HEK293 (cell line): ENCODE data around the gene IER2.

Experiments used
- BCL11B ChIP-seq: fragments of 450-650 bp; formaldehyde crosslinking; IDR thresholded peaks from 2 replicates; pipeline ENCODE4 v1.5.1; 2016; ENCODE audit warnings: low read depth, missing biosample characterization, missing genetic modification characterization
- KLF10 ChIP-seq: fragments of 450-650 bp; IDR thresholded peaks from 2 replicates; pipeline ENCODE4 v1.5.1; 2018; ENCODE audit warnings: missing biosample characterization, mild to moderate bottlenecking, missing genetic modification characterization
- MEIS1 ChIP-seq: sonication (generic); formaldehyde crosslinking; IDR thresholded peaks from 2 replicates; pipeline ENCODE4 v1.8.1; 2022; ENCODE audit warnings: missing genetic modification reagents, mild to moderate bottlenecking, borderline replicate concordance
- MZF1 ChIP-seq: fragments of 450-650 bp; formaldehyde crosslinking; IDR thresholded peaks from 2 replicates; pipeline ENCODE4 v1.5.1; 2017; ENCODE audit warnings: missing biosample characterization, missing genetic modification characterization, borderline replicate concordance
- PRDM6 ChIP-seq: fragments of 450-650 bp; formaldehyde crosslinking; IDR thresholded peaks from 2 replicates; pipeline ENCODE4 v1.5.1; 2017; ENCODE audit warnings: missing biosample characterization, missing genetic modification characterization
- REPIN1 ChIP-seq: fragments of 450-650 bp; formaldehyde crosslinking; IDR thresholded peaks from 2 replicates; pipeline ENCODE4 v1.5.1; 2017; ENCODE audit warnings: missing biosample characterization, missing genetic modification characterization, low read depth
- SALL2 ChIP-seq: fragments of 450-650 bp; formaldehyde crosslinking; IDR thresholded peaks from 2 replicates; pipeline ENCODE4 v1.5.0; 2017; ENCODE audit warnings: missing biosample characterization, mild to moderate bottlenecking, missing genetic modification characterization, borderline replicate concordance
- SP7 ChIP-seq: fragments of 450-650 bp; formaldehyde crosslinking; IDR thresholded peaks from 2 replicates; pipeline ENCODE4 v1.5.1; 2016; ENCODE audit warnings: missing biosample characterization, missing genetic modification characterization
- ZBTB21 ChIP-seq: fragments of 450-650 bp; formaldehyde crosslinking; IDR thresholded peaks from 2 replicates; pipeline ENCODE4 v1.5.1; 2017; ENCODE audit warnings: missing biosample characterization, missing genetic modification characterization
- ZBTB48 ChIP-seq: fragments of 450-650 bp; formaldehyde crosslinking; IDR thresholded peaks from 2 replicates; pipeline ENCODE4 v1.5.1; 2016; ENCODE audit warnings: missing biosample characterization, missing genetic modification characterization
- ZFP3 ChIP-seq: fragments of 450-650 bp; formaldehyde crosslinking; IDR thresholded peaks from 2 replicates; pipeline ENCODE4 v1.5.1; 2016; ENCODE audit warnings: low read depth, missing biosample characterization, missing genetic modification characterization
- ZNF112 ChIP-seq: fragments of 450-650 bp; formaldehyde crosslinking; IDR thresholded peaks from 2 replicates; pipeline ENCODE4 v1.5.0; 2017; ENCODE audit warnings: missing biosample characterization, missing genetic modification characterization
- ZNF132 ChIP-seq: fragments of 450-650 bp; formaldehyde crosslinking; IDR thresholded peaks from 2 replicates; pipeline ENCODE4 v1.5.1; 2017; ENCODE audit warnings: missing biosample characterization, missing genetic modification characterization, borderline replicate concordance
- ZNF146 ChIP-seq: fragments of 450-650 bp; formaldehyde crosslinking; IDR thresholded peaks from 2 replicates; pipeline ENCODE4 v1.5.1; 2016; ENCODE audit warnings: missing biosample characterization, missing genetic modification characterization
- ZNF175 ChIP-seq: fragments of 450-650 bp; formaldehyde crosslinking; IDR thresholded peaks from 2 replicates; pipeline ENCODE4 v1.5.1; 2016; ENCODE audit warnings: missing biosample characterization, missing genetic modification characterization
- ZNF221 ChIP-seq: fragments of 450-650 bp; formaldehyde crosslinking; IDR thresholded peaks from 2 replicates; pipeline ENCODE4 v1.5.1; 2017; ENCODE audit warnings: missing biosample characterization, missing genetic modification characterization, borderline replicate concordance
- ZNF266 ChIP-seq: fragments of 450-650 bp; formaldehyde crosslinking; IDR thresholded peaks from 2 replicates; pipeline ENCODE4 v1.5.1; 2016; ENCODE audit warnings: missing biosample characterization, missing genetic modification characterization, low read depth
- ZNF311 ChIP-seq: fragments of 450-650 bp; formaldehyde crosslinking; IDR thresholded peaks from 2 replicates; pipeline ENCODE4 v1.5.1; 2017; ENCODE audit warnings: missing biosample characterization, missing genetic modification characterization, borderline replicate concordance
- ZNF394 ChIP-seq: fragments of 450-650 bp; formaldehyde crosslinking; IDR thresholded peaks from 2 replicates; pipeline ENCODE4 v1.5.1; 2016; ENCODE audit warnings: missing biosample characterization, missing genetic modification characterization, mild to moderate bottlenecking, moderate library complexity, borderline replicate concordance
- ZNF404 ChIP-seq: fragments of 450-650 bp; formaldehyde crosslinking; IDR thresholded peaks from 2 replicates; pipeline ENCODE4 v1.5.1; 2017; ENCODE audit warnings: missing biosample characterization, missing genetic modification characterization
- ZNF473 ChIP-seq: fragments of 450-650 bp; formaldehyde crosslinking; IDR thresholded peaks from 2 replicates; pipeline ENCODE4 v1.5.1; 2017; ENCODE audit warnings: missing biosample characterization, missing genetic modification characterization
- ZNF48 ChIP-seq: fragments of 450-650 bp; formaldehyde crosslinking; IDR thresholded peaks from 2 replicates; pipeline ENCODE4 v1.5.1; 2016; ENCODE audit warnings: missing biosample characterization, missing genetic modification characterization
- ZNF501 ChIP-seq: fragments of 450-650 bp; formaldehyde crosslinking; IDR thresholded peaks from 2 replicates; pipeline ENCODE4 v1.5.1; 2016; ENCODE audit warnings: missing biosample characterization, missing genetic modification characterization
- ZNF548 ChIP-seq: fragments of 450-650 bp; formaldehyde crosslinking; IDR thresholded peaks from 2 replicates; pipeline ENCODE4 v1.5.1; 2016; ENCODE audit warnings: missing biosample characterization, missing genetic modification characterization
- ZNF555 ChIP-seq: fragments of 450-650 bp; formaldehyde crosslinking; conservative IDR thresholded peaks from 2 replicates; pipeline ENCODE4 v1.5.1; 2017; ENCODE audit warnings: missing biosample characterization, mild to moderate bottlenecking, missing genetic modification characterization, inconsistent platforms
- ZNF596 ChIP-seq: fragments of 450-650 bp; IDR thresholded peaks from 2 replicates; pipeline ENCODE4 v1.5.0; 2018; ENCODE audit warnings: missing biosample characterization, mild to moderate bottlenecking, missing genetic modification characterization, moderate library complexity
- ZNF677 ChIP-seq: fragments of 450-650 bp; IDR thresholded peaks from 2 replicates; pipeline ENCODE4 v1.5.0; 2018; ENCODE audit warnings: missing biosample characterization, mild to moderate bottlenecking, missing genetic modification characterization, moderate library complexity
- ZNF747 ChIP-seq: fragments of 450-650 bp; formaldehyde crosslinking; IDR thresholded peaks from 2 replicates; pipeline ENCODE4 v1.5.1; 2016; ENCODE audit warnings: missing biosample characterization, missing genetic modification characterization
- ZNF777 ChIP-seq: fragments of 450-650 bp; formaldehyde crosslinking; IDR thresholded peaks from 2 replicates; pipeline ENCODE4 v1.5.1; 2017; ENCODE audit warnings: missing biosample characterization, missing genetic modification characterization, borderline replicate concordance
- ZXDB ChIP-seq: fragments of 450-650 bp; formaldehyde crosslinking; IDR thresholded peaks from 2 replicates; pipeline ENCODE4 v1.5.1; 2016; ENCODE audit warnings: missing biosample characterization, missing genetic modification characterization
- TF ChIP-seq, protein P1 (sequence below): fragments of 450-650 bp; formaldehyde crosslinking; IDR thresholded peaks from 2 replicates; pipeline ENCODE4 v1.5.1; 2016; ENCODE audit warnings: missing biosample characterization, missing genetic modification characterization, low read depth
- TF ChIP-seq, protein P2 (sequence below): fragments of 450-650 bp; formaldehyde crosslinking; IDR thresholded peaks from 2 replicates; pipeline ENCODE4 v1.5.1; 2016; ENCODE audit warnings: missing biosample characterization, missing genetic modification characterization
- TF ChIP-seq, protein P3 (sequence below): fragments of 450-650 bp; formaldehyde crosslinking; IDR thresholded peaks from 2 replicates; pipeline ENCODE4 v1.5.0; 2017; ENCODE audit warnings: missing biosample characterization, missing genetic modification characterization, borderline replicate concordance

The IER2 gene

DNA sequence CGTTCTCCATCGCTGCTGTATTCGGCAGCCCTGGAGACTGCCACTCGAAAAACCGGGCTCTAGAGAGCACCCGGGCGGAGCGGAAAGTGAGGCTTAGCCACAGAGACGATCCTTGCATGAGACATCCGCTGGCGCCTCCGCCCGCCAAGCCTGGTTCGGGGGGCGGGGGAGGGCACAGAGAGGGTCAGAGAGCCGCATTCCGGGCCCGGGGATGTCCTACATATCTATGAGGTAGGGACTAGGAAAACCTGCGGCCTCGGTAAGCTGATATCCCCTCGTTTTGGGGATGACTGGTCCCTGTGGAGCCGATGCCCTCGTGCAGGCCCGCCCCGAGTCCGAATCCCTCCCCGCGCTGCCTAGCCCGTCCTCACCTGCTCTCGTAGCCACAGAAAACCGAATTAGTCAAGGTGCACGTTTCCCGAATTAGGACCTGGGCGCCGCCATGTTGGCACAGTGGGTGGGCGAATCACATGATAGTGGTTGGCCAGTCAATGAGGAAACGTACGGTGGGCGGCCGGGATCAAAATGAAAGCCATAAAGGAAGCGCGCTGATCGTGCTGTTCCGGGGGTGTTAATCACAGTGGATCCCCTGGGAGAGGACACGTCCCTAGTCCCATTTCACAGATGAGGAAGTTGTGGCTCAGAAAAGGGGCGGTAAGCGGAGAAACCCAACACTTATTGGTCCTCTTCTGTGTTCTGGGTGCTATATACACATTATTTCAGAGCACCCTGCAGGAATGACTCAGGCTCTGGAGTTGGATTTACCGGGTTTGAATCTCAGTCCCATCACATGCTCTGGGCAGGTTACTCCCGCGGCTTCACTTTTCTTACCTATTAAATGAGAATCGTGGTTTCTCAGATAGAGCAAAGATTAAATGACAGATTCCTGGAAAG is 33.7 kb upstream of the IER2 start, which contains the start of gene TRMT1 (continued):
- TF ChIP-seq ZNF221 (tag by site-specific recombination), result no peak
- TF ChIP-seq ZNF473 (tag by site-specific recombination), result no peak
- TF ChIP-seq BCL11B (tag by site-specific recombination), result 0 out of 2 replicates have a peak, but pooled peaks have one; percentile 41
- no peak for TF ChIP-seq ZNF132
- no peak for TF ChIP-seq ZNF311 (tag by site-specific recombination)
- no peak for TF ChIP-seq MEIS1 (CRISPR knock-in tag)
- TF ChIP-seq SP7, result peak; percentile 92
- no peak for TF ChIP-seq ZNF777
- peak; percentile 93 for TF ChIP-seq ZXDB
- TF ChIP-seq SALL2 (tag by site-specific recombination), result no peak
- TF ChIP-seq ZNF404 (tag by site-specific recombination), result no peak
- TF ChIP-seq, protein P1, sequence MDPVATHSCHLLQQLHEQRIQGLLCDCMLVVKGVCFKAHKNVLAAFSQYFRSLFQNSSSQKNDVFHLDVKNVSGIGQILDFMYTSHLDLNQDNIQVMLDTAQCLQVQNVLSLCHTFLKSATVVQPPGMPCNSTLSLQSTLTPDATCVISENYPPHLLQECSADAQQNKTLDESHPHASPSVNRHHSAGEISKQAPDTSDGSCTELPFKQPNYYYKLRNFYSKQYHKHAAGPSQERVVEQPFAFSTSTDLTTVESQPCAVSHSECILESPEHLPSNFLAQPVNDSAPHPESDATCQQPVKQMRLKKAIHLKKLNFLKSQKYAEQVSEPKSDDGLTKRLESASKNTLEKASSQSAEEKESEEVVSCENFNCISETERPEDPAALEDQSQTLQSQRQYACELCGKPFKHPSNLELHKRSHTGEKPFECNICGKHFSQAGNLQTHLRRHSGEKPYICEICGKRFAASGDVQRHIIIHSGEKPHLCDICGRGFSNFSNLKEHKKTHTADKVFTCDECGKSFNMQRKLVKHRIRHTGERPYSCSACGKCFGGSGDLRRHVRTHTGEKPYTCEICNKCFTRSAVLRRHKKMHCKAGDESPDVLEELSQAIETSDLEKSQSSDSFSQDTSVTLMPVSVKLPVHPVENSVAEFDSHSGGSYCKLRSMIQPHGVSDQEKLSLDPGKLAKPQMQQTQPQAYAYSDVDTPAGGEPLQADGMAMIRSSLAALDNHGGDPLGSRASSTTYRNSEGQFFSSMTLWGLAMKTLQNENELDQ (tag by site-specific recombination), result no peak
- TF ChIP-seq, protein P2, sequence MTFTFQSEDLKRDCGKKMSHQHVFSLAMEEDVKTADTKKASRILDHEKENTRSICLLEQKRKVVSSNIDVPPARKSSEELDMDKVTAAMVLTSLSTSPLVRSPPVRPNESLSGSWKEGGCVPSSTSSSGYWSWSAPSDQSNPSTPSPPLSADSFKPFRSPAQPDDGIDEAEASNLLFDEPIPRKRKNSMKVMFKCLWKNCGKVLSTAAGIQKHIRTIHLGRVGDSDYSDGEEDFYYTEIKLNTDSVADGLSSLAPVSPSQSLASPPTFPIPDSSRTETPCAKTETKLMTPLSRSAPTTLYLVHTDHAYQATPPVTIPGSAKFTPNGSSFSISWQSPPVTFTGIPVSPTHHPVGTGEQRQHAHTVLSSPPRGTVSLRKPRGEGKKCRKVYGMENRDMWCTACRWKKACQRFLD (tag by site-specific recombination), result no peak
- TF ChIP-seq MZF1 (tag by site-specific recombination), result peak; percentile 97; the same call in 1 of the 2 replicates
- TF ChIP-seq ZFP3 (tag by site-specific recombination), result no peak
- no peak for TF ChIP-seq ZNF548 (tag by site-specific recombination)
- TF ChIP-seq ZBTB48, result peak; percentile 76; the same call in 1 of the 2 replicates
- TF ChIP-seq ZNF555 (tag by site-specific recombination), result no peak
- peak; percentile 81 for TF ChIP-seq ZNF501
- TF ChIP-seq ZNF112, result no peak
- TF ChIP-seq ZNF48, result no peak
- TF ChIP-seq ZNF175 (tag by site-specific recombination), result no peak
- no peak for TF ChIP-seq ZNF146 (tag by site-specific recombination)
- TF ChIP-seq ZNF747 (tag by site-specific recombination), result no peak
- TF ChIP-seq, protein P3, sequence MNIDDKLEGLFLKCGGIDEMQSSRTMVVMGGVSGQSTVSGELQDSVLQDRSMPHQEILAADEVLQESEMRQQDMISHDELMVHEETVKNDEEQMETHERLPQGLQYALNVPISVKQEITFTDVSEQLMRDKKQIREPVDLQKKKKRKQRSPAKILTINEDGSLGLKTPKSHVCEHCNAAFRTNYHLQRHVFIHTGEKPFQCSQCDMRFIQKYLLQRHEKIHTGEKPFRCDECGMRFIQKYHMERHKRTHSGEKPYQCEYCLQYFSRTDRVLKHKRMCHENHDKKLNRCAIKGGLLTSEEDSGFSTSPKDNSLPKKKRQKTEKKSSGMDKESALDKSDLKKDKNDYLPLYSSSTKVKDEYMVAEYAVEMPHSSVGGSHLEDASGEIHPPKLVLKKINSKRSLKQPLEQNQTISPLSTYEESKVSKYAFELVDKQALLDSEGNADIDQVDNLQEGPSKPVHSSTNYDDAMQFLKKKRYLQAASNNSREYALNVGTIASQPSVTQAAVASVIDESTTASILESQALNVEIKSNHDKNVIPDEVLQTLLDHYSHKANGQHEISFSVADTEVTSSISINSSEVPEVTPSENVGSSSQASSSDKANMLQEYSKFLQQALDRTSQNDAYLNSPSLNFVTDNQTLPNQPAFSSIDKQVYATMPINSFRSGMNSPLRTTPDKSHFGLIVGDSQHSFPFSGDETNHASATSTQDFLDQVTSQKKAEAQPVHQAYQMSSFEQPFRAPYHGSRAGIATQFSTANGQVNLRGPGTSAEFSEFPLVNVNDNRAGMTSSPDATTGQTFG (tag by site-specific recombination), result no peak
- no peak for TF ChIP-seq ZNF266 (tag by site-specific recombination)
- no peak for TF ChIP-seq ZNF677 (tag by site-specific recombination)
- peak; percentile 69; the same call in 1 of the 2 replicates for TF ChIP-seq ZNF394 (tag by site-specific recombination)
- peak; percentile 74 for TF ChIP-seq ZBTB21
- no peak for TF ChIP-seq PRDM6 (tag by site-specific recombination)
- TF ChIP-seq KLF10 (tag by site-specific recombination), result peak; percentile 88
- no peak for TF ChIP-seq ZNF596 (tag by site-specific recombination)
- TF ChIP-seq REPIN1 (tag by site-specific recombination), result no peak
